BJ (cell line): ENCODE results near the gene PRSS37. TPM values are rescaled to one million over a fixed set of nuclear protein-coding genes. Genes with fewer than 3 reads are reported as not detected.

Source experiments
- CTCF ChIA-PET: fragments of 350-600 bp; formaldehyde crosslinking; extraction: SDS; loops from one replicate; lab custom pipeline; 2021; ENCODE audit warnings: antibody characterized with exemption, inconsistent platforms; lab: Yijun Ruan, JAX
- POLR2A ChIA-PET: fragments of 300-600 bp; sonication (Branson Sonifier 250); formaldehyde crosslinking; extraction: SDS; loops from one replicate; lab custom pipeline; 2021; ENCODE audit warnings: antibody characterized with exemption; lab: Charles Lee
- DNase-seq: peaks from one replicate; pipeline ENCODE4 v3.0.0-alpha.2; 2011; ENCODE audit warnings: low read depth
- H3K27me3 ChIP-seq: 2 replicates; pipeline ENCODE4 v1.6.0; 2011; ENCODE audit warnings: low read length; ENCODE audit not compliant: control insufficient read depth, insufficient read depth
- H3K36me3 ChIP-seq: 2 replicates; pipeline ENCODE4 v1.5.1; 2011; ENCODE audit warnings: low read length; ENCODE audit not compliant: control insufficient read depth, insufficient read depth
- H3K4me3 ChIP-seq: 2 replicates; pipeline ENCODE4 v1.5.1; 2011; ENCODE audit warnings: low read depth, mild to moderate bottlenecking, control low read depth, low read length
- polyA plus RNA-seq: library from polyadenylated mRNA; depleted of rRNA; stranded (reverse); fragments of >200 nt; gene quantifications from 2 replicates; pipeline ENCODE4 v1.2.3, GENCODE V29; 2011
- TF ChIP-seq, protein P1 (sequence below): IDR thresholded peaks from 2 replicates; pipeline ENCODE4 v1.5.1; 2011; ENCODE audit warnings: low read depth, mild to moderate bottlenecking, control low read depth, inconsistent platforms, low read length, moderate library complexity; ENCODE audit not compliant: insufficient read depth

PRSS37 gene
- polyA plus RNA-seq, 1 experiment: not detected

DNA sequence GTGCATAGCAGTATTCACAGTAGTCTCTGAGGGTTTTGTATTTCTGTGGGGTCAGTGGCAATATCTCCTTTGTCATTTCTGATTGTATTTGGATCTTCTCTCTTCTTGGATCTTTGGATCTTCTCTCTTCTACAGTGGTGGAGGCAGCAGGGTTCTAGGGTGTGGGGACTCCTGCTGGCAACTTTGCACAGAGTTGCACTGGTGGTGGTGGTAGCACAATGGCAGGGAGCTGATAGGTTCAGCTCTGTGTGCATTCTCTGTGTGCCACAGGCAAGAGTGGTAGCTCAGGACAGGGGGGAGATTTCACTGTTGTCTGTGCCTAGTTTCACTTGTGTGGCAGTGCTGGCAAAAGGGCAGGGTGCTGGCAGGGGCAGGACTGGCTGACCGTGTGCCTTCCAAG lies 35.1 kb upstream of the PRSS37 start:
- no peaks in the 10 kb centered on the region for H3K36me3 ChIP-seq
- no peaks in the 10 kb centered on the region for H3K27me3 ChIP-seq
- TF ChIP-seq, protein P1, sequence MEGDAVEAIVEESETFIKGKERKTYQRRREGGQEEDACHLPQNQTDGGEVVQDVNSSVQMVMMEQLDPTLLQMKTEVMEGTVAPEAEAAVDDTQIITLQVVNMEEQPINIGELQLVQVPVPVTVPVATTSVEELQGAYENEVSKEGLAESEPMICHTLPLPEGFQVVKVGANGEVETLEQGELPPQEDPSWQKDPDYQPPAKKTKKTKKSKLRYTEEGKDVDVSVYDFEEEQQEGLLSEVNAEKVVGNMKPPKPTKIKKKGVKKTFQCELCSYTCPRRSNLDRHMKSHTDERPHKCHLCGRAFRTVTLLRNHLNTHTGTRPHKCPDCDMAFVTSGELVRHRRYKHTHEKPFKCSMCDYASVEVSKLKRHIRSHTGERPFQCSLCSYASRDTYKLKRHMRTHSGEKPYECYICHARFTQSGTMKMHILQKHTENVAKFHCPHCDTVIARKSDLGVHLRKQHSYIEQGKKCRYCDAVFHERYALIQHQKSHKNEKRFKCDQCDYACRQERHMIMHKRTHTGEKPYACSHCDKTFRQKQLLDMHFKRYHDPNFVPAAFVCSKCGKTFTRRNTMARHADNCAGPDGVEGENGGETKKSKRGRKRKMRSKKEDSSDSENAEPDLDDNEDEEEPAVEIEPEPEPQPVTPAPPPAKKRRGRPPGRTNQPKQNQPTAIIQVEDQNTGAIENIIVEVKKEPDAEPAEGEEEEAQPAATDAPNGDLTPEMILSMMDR: no peak
- no peak for DNase-seq
- CTCF ChIA-PET: no interaction called here
- POLR2A ChIA-PET: no interaction called here
- no peak overlapping the region for H3K4me3 ChIP-seq

DNA sequence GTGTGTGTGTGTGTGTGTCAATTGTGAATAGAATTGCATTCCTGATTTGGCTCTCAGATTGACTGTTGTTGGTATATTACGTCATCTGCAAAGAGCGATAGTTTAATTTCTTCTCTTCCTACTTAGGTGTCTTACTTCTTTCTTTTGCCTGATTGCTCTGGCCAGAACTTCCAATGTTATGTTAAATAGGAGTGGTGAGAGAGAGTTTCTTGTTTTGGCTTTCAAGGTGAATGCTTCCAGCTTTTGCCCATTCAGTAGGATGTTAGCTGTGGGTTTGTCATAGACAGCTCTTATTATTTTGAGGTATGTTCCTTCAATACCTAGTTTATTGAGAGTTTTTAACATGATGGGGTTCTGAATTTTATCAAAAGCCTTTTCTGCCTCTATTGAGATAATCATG lies 34.2 kb upstream of the PRSS37 start:
- Histone ChIP-seq H3K27me3 (no peaks in the 10 kb centered on the region), H3K4me3 (no peak overlapping the region), H3K36me3 (no peaks in the 10 kb centered on the region)
- DNase-seq: no peak
- POLR2A ChIA-PET: no interaction called here
- TF ChIP-seq, protein P1: no peak
- CTCF ChIA-PET: no interaction called here

DNA sequence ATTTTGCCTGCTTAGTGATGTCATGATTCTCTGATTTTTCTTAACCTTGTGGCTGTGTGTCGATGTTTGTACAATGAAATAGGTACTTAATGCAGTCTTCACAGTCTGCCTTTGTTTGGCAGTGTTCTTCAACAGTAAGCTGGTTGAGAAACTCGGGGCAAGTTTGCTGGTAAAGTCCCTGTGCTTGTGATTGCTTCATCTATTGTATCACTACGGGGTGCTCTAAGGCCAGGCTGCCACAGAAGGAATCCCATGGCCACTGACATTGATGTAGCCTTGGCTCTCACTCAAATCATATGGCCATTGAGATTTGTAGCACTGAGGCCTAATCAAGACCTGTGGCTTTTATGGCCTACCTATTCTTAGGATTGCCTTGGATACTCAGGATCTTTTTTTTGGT lies 33.5 kb upstream of the PRSS37 start:
- no peak overlapping the region for H3K4me3 ChIP-seq
- ChIA-PET POLR2A (no interaction called here), CTCF (no interaction called here)

DNA sequence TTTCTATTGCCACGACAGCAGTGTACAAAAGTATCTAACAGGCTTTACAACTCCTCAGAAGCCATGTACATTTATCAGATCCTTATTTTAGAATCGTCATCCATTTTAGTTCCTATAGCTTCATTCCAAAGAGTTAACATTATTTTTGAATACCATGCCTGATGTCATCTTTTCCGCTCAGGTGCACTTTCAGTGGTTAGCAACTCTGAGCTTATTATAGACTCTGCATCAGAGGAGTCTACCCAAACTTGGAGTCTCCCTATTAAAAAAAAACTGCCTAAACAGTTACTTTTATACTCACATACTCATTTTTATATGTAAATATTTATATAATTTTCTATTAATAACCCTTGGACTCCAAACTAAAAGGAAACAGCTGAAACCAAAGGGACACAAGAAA lies 31.6 kb upstream of the PRSS37 start:
- DNase-seq: no peak
- H3K27me3 ChIP-seq: no peaks in the 10 kb centered on the region
- TF ChIP-seq, protein P1: no peak
- H3K36me3 ChIP-seq: no peaks in the 10 kb centered on the region
- H3K4me3 ChIP-seq: no peak overlapping the region
- ChIA-PET POLR2A (no interaction called here), CTCF (no interaction called here)

More for the DNA sequence above, 33.5 kb upstream of the PRSS37 start:
- no peaks in the 10 kb centered on the region for H3K27me3 ChIP-seq
- H3K36me3 ChIP-seq: no peaks in the 10 kb centered on the region
- TF ChIP-seq, protein P1: no peak
- no peak for DNase-seq

DNA sequence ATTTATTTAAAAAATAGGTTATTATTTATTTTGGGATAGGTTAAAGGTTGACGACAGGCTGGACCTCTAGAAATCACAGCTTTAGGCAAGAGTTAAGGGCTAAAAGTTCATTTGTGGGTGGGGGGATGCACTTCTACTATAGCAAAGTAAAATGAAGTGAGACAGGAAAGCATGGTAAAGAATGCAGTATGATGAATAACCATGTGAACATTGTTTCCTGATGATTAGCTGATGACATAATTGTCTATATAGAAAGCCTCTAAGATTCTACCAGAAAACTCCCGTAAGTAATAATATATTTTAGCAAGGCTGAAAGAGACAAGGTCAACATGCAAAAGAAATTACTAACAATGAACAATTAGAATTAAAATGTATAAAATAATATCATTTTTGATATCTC lies 25.7 kb upstream of the PRSS37 start:
- Histone ChIP-seq H3K4me3 (no peak overlapping the region), H3K36me3 (no peaks in the 10 kb centered on the region), H3K27me3 (no peaks in the 10 kb centered on the region)
- CTCF ChIA-PET: no interaction called here
- TF ChIP-seq, protein P1: no peak
- DNase-seq: no peak
- POLR2A ChIA-PET: no interaction called here
